Testis (tissue), 3 donors: ENCODE results near the gene NFIL3. TPM values are rescaled to one million over a fixed set of nuclear protein-coding genes. Genes with fewer than 3 reads are reported as not detected.

ENCODE experiments used
- DNase-seq: peaks from one replicate; pipeline ENCODE4 v3.0.0-alpha.2; 2019
- H3K27ac ChIP-seq, 2 donors: fragments of 200-600 bp; sonication (generic); one replicate each; pipeline ENCODE4 v1.5.1; 2019
- H3K27me3 ChIP-seq: fragments of 200-600 bp; sonication (generic); one replicate; pipeline ENCODE4 v1.5.1; 2019
- H3K36me3 ChIP-seq: fragments of 200-600 bp; sonication (generic); one replicate; pipeline ENCODE4 v1.5.1; 2017; ENCODE audit warnings: low read depth; ENCODE audit errors: missing control alignments
- H3K4me1 ChIP-seq: fragments of 200-600 bp; sonication (generic); one replicate; pipeline ENCODE4 v1.5.1; 2019
- H3K4me3 ChIP-seq, 2 donors: fragments of 200-600 bp; sonication (generic); one replicate each; pipeline ENCODE4 v1.5.1; 2017 to 2019
- H3K9me3 ChIP-seq: fragments of 200-600 bp; sonication (generic); one replicate; pipeline ENCODE4 v1.5.1; 2017
- POLR2A ChIP-seq: fragments of 450-650 bp; IDR thresholded peaks from one replicate; pipeline ENCODE4 v1.6.1; 2017; ENCODE audit warnings: antibody characterized with exemption, mild to moderate bottlenecking, moderate library complexity
- WGBS, 2 donors: methylation state at CpG; one replicate each; pipeline ENCODE4 v1.1.5; 2018; 5-methylcytosine and 5-hydroxymethylcytosine counted together
- intact Hi-C: fragments of 100-400 bp; cut with DNase I; formaldehyde crosslinking; loops from one replicate; pipeline ENCODE4 v1.15.1; 2023; ENCODE audit warnings: low total_unique reads
- polyA plus RNA-seq: library from polyadenylated mRNA; stranded (reverse); fragments of 350-450 nt; fragmentation: Illumina TruSeq; extraction: RNeasy Lipid Tissue Mini Kit (QIAGEN cat#74804); gene quantifications from one replicate; pipeline ENCODE4 v1.2.3, GENCODE V29; 2014; ENCODE audit warnings: low read depth, low replicate concordance; ENCODE audit not compliant: insufficient read depth
- total RNA-seq, 2 donors: library from RNA; depleted of rRNA; stranded (reverse); fragments of >200 nt; gene quantifications; one replicate each; pipeline ENCODE4 v1.2.3, GENCODE V29; 2016
- TF ChIP-seq, protein P1 (sequence below), 3 experiments: fragments of 450-650 bp in 2 of 3; fragments of 200-600 bp in 1 of 3; sonication (generic) in 1 of 3; IDR thresholded peaks; one replicate each; pipeline ENCODE4 v1.5.1; 2016 to 2019; ENCODE audit warnings: antibody characterized with exemption in 3 of 3, mild to moderate bottlenecking in 2 of 3, moderate library complexity in 1 of 3

Gene NFIL3
- total and polyA plus RNA-seq, 3 donors from 2014 or later = 25.3 to 34.8 (median 30.5) TPM

GRCh38 chr9:91451431-91452270 is 28.0 kb upstream of the NFIL3 start:
- no peaks in the 10 kb centered on the region for H3K36me3 ChIP-seq
- intact Hi-C loops = no loop called here
- H3K4me3 ChIP-seq = no peak overlapping the region
- no peaks in the 10 kb centered on the region for H3K4me1 ChIP-seq
- DNase-seq = no peak
- H3K27me3 ChIP-seq = no peaks in the 10 kb centered on the region
- H3K9me3 ChIP-seq = no peaks in the 10 kb centered on the region
- WGBS, 2 donors = 97 to 100% methylated on average over 2 of the region's 2 CpGs
- no peak overlapping the region for H3K27ac ChIP-seq
- no peak for TF ChIP-seq POLR2A
- TF ChIP-seq, protein P1, sequence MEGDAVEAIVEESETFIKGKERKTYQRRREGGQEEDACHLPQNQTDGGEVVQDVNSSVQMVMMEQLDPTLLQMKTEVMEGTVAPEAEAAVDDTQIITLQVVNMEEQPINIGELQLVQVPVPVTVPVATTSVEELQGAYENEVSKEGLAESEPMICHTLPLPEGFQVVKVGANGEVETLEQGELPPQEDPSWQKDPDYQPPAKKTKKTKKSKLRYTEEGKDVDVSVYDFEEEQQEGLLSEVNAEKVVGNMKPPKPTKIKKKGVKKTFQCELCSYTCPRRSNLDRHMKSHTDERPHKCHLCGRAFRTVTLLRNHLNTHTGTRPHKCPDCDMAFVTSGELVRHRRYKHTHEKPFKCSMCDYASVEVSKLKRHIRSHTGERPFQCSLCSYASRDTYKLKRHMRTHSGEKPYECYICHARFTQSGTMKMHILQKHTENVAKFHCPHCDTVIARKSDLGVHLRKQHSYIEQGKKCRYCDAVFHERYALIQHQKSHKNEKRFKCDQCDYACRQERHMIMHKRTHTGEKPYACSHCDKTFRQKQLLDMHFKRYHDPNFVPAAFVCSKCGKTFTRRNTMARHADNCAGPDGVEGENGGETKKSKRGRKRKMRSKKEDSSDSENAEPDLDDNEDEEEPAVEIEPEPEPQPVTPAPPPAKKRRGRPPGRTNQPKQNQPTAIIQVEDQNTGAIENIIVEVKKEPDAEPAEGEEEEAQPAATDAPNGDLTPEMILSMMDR (IDR thresholded peaks at IDR 0.05) = no peak

GRCh38 chr9:91445135-91445534 is 21.5 kb upstream of the NFIL3 start:
- Histone ChIP-seq H3K4me1 (no peaks in the 10 kb centered on the region), H3K4me3 (no peak overlapping the region), H3K27ac (no peak overlapping the region), H3K36me3 (no peaks in the 10 kb centered on the region), H3K9me3 (no peaks in the 10 kb centered on the region), H3K27me3 (no peaks in the 10 kb centered on the region)
- intact Hi-C loops = no loop called here
- 73% methylated on average over 1 of the region's 1 CpG; no CpG with 5 or more reads in 1 of the 2 donors for WGBS, 2 donors
- TF ChIP-seq POLR2A = no peak
- TF ChIP-seq, protein P1 (IDR thresholded peaks at IDR 0.05) = no peak
- no peak for DNase-seq

GRCh38 chr9:91443994-91444392 is 20.4 kb upstream of the NFIL3 start:
- H3K9me3 ChIP-seq = no peaks in the 10 kb centered on the region
- intact Hi-C loops = no loop called here
- TF ChIP-seq, protein P1 (IDR thresholded peaks at IDR 0.05) = no peak
- TF ChIP-seq POLR2A = no peak
- no peak for DNase-seq
- H3K4me1 ChIP-seq = no peaks in the 10 kb centered on the region
- no peaks in the 10 kb centered on the region for H3K27me3 ChIP-seq
- no peaks in the 10 kb centered on the region for H3K36me3 ChIP-seq
- no peak overlapping the region for H3K27ac ChIP-seq
- no peak overlapping the region for H3K4me3 ChIP-seq

GRCh38 chr9:91443321-91443993 is 19.8 kb upstream of the NFIL3 start:
- Histone ChIP-seq H3K27ac (no peak overlapping the region), H3K27me3 (no peaks in the 10 kb centered on the region), H3K36me3 (no peaks in the 10 kb centered on the region), H3K4me3 (no peak overlapping the region), H3K9me3 (no peaks in the 10 kb centered on the region), H3K4me1 (no peaks in the 10 kb centered on the region)
- DNase-seq = no peak
- 74 to 86% methylated on average over 4 to 8 of the region's 8 CpGs for WGBS, 2 donors
- intact Hi-C loops = no loop called here
- TF ChIP-seq POLR2A = no peak

- no peak for DNase-seq
- Histone ChIP-seq H3K4me3 (no peak overlapping the region), H3K9me3 (no peaks in the 10 kb centered on the region), H3K27ac (no peak overlapping the region), H3K27me3 (no peaks in the 10 kb centered on the region), H3K36me3 (no peaks in the 10 kb centered on the region), H3K4me1 (no peaks in the 10 kb centered on the region)
- intact Hi-C loops = no loop called here
- WGBS, 2 donors = 49 to 74% methylated on average over 13 of the region's 13 CpGs
- TF ChIP-seq, protein P1 (IDR thresholded peaks at IDR 0.05) = no peak
- TF ChIP-seq POLR2A = no peak
Measured at GRCh38 chr9:91436841-91437240, 13.2 kb upstream of the NFIL3 start.
